NCI-H2196 (cell line): ENCODE measurements around the gene ENKD1.

ENCODE experiments used
- DNase-seq: peaks from one replicate; lab custom pipeline; 2025; ENCODE audit not compliant: unreplicated experiment; lab: John Stamatoyannopoulos, UW

Gene ENKD1

GRCh38 chr16:67664258-67664657, 2.3 kb downstream of the ENKD1 start:
- DNase-seq: no peak

DNA sequence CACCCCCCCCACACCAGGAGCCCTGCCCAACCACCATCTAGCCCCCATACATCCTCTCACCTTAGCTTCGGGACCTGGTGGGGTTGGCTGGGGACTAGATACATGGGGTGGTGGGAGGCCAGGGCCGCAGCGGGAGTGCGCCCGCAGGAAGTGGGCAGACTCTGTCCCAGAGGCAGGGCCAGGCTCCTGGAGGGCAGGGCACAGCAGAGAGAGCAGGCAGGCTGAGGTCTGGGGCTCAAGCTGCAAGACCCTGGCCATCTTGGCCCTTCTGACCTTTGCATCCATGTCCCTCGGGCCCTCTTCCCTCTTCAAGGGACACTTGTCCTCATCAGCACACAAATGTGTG, 2.7 kb downstream of the ENKD1 start:
- DNase-seq: no peak

DNA sequence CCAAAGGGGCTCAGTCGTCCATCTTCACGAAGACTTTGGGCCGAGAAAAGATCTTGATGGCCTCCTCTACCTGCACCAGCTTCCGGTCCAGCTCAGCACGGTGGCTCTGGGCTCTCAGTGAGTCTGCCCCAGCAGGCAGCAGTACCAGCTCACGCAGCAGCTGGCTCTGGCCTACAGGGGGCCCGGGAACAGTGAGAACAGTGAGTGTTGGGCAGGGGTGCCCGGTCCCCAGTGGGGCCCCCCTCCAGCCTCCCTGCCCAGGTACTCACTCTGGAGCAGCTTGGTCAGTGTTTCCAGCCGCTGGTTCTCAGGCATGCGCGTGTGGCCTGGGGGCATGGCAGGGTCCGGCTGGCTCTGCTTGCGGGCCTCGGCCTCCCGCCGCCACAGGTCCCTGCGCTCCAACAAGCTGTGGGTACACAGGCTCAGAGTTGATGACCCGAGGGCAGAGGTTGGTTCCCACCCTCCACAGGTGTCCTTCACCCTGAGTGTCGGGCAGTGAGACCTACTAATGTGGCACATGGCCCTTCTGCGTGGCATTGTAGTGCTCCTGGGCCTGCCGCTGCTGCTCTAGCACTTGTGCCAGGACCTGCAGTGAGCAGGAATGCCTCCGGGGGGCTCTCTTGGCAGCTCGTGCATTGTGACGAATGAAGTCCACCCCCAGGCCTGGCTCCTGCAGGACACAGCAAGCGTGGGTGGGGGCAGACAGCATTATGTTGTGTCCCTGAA, 3.2 kb downstream of the ENKD1 start:
- no peak for DNase-seq

DNA sequence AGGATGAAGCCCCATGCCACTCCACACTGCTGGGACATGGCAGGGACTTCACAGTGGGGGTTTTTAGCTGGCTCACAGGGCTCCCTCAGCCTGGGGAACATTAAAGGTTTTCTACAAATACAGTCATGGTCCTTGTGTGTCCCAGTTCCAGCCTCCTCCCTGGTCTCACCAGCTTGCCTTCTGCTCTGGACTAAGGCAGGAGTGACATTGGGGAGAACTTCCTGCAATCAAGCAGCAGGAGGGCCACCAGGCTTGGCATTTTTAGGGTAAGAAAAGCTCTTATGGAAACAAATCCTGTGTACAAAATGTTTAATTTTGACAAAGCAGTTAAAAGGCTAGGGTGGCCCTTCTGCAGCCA, 3.9 kb downstream of the ENKD1 start:
- no peak for DNase-seq

GRCh38 chr16:67661886-67662652, 4.5 kb downstream of the ENKD1 start:
- DNase-seq: no peak

DNA sequence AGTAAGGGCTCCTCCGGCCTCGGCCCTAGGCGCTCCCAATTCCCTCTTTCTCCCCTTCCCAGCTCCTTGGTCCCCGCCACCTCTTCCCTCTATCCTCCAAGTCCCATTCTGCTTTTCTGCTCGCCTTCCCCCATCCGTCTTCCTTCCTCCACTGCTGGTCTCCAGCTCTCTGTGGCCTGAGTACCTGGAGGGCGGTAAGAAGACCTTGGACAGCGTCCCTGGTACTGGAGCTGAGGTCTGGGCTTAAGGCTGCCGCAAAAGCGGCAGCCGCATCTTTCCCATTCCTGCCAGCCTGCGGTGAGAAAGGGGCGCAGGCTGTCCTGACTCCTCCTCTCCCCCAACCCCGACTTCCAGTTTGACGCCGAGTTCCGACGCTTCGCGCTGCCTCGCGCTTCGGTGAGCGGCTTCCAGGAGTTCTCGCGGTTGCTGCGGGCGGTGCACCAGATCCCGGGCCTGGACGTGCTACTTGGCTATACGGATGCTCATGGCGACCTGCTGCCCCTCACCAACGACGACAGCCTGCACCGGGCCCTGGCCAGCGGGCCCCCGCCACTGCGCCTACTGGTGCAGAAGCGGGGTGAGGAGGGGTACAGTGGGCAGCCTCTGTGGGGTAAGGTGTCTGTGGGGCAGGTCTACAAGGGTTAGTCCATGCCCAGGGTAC, 5.3 kb downstream of the ENKD1 start:
- no peak for DNase-seq

- DNase-seq: peak; percentile 93
Observed at GRCh38 chr16:67660564-67661028, 6.0 kb downstream of the ENKD1 start, which contains the start of gene PARD6A. PARD6A (plus strand) TSS chr16:67660960; CDS start chr16:67661039, 79 bp downstream.

GRCh38 chr16:67659675-67660563, 6.6 kb downstream of the ENKD1 start, which contains the start of gene ACD:
ACD (minus strand) TSS chr16:67660260; CDS start chr16:67660220, 40 bp downstream.
- DNase-seq: peak; percentile 85

DNA sequence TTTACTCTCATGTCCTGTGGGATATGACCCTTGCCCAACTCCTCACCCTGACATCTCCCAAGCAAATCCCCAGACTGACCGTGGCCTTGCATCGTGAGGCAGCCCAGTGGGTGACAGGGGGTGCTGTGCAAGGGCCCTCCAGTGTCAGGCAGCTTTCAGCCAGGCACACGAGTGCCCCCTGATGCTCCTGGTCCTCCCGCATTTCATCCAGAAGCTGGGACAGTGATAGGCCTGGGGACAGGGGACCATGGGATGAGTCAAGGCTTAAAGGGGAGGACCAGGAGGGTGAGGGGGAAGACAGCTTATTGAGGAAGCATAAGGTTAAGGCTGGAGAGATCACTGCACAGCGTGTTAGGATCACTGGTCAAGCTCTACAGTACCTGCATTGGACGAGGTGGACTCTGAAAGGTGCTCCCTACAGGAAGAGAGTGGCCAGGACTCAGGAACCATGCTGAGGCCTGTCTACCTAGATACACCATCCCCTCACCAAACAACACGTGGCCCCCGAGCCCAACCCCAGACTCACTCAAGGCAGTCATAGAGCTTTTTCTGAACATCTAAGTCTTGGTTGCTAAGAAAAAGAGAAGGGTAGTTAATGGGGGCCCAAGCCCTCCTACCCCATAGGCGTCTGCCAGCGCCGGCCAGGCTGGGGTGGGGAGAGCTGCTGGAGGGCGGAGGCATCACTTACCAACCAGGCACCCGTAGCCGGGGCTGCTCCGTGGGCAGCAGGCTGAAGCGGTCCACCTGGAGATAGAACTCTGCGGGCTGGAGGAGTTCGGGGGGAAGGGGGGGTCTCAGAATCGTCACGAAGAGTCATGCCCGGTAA, 7.5 kb downstream of the ENKD1 start:
- no peak for DNase-seq

DNA sequence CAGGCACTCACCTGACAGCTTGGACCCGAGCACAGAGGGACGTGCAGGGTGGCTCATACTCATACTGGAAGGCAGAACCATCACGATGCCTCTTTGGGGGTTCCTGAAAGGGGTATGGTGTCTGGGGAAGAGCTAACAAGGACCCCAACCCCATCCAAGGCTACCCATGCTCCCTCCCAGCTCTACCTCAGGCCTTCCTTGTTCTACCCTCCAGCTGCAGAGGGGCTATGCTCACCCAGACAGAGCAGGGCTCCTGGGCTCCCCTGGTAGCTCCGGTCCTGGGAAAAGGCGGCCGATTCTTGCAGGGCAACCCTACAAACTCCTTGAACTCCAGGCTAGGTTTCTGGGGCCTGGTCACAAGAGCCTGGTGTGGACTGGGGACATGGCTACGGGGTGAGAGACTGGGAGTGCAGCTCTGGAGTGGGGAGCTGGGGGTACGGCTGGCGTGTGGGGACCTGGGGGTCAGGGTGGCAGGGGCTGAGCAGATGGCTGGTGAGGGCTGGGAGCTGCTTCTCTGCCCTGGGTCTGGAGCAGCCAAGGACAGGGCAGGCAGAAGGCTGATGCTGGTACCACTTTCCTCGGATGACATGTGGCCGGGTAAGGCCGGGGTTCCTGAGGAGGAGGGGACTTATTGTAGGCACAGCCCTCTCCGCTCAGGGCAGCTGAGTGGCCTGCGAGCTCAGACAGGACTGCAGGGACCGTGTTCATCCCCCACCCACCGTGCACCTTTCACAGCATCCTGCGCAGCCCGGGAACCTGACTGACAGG, 8.6 kb downstream of the ENKD1 start:
- no peak for DNase-seq

GRCh38 chr16:67657017-67657608, 9.4 kb downstream of the ENKD1 start:
- DNase-seq: no peak

GRCh38 chr16:67656344-67657016, 10.1 kb downstream of the ENKD1 start:
- no peak for DNase-seq

DNA sequence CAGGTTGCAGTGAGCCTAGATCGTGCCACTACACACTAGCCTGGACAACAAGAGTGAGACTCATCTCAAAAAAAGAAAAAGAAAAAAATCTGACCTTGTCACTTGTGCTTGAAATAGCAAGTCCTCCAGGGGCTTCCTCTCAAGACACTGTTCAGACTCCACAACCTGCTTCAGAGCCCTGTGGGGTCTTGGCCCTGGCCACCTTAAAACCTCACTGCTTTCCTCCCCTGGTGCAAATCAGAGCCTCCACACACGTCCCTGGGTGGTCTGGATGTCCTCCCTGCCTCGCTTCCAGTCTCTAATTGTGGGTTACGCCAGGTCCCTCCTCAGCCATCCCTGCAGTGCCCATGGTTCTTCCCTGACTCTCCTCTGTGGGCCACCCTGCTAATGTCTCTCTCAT, 11.2 kb downstream of the ENKD1 start:
- DNase-seq: no peak

DNA sequence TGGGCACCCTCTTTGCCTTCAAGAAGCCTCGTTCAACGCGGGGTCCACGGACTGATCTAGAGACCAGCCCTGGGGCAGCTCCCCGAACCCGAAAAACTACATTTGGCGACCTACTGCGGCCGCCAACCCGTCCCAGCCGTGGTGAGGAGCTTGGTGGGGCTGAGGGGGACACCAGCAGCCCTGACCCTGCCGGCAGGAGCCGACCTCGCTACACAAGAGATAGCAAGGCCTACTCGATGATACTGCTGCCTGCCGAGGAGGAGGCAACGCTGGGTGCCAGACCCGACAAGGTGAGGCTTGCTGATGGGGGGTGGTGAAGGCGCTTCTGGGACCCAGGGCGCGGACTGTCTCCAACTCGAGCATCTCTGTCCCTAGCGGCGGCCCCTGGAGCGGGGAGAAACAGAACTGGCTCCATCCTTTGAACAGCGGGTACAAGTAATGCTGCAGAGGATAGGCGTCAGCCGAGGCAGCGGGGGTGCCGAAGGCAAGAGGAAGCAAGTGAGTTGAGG, 12.1 kb downstream of the ENKD1 start:
- DNase-seq: no peak

DNA sequence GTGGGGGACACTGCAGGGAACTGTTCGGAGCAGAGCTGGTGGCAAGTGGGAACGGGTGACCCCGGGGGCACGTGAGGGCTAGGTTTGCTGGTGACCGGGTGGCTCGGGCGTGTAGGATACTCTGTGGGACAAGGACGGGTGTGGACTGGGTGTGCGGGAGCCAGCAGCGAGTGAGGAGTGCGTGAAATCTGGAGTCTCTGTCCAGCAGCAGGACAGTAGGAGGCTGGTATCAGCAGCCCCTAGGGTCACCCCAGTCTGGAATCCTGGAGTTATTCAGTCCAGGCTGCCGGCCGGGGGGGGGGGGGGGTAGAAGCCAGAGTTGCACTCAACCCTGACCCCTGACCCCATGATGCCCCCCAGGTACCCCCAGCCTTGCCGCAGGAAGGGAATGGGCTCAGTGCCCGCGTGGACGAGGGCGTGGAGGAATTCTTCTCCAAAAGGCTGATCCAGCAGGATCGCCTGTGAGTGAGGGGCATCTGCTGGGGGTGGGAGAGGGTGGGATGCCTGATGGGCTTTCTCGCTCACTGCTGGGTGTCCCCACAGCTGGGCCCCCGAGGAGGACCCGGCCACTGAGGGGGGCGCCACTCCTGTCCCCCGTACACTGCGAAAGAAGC, 12.7 kb downstream of the ENKD1 start:
- DNase-seq: no peak

DNA sequence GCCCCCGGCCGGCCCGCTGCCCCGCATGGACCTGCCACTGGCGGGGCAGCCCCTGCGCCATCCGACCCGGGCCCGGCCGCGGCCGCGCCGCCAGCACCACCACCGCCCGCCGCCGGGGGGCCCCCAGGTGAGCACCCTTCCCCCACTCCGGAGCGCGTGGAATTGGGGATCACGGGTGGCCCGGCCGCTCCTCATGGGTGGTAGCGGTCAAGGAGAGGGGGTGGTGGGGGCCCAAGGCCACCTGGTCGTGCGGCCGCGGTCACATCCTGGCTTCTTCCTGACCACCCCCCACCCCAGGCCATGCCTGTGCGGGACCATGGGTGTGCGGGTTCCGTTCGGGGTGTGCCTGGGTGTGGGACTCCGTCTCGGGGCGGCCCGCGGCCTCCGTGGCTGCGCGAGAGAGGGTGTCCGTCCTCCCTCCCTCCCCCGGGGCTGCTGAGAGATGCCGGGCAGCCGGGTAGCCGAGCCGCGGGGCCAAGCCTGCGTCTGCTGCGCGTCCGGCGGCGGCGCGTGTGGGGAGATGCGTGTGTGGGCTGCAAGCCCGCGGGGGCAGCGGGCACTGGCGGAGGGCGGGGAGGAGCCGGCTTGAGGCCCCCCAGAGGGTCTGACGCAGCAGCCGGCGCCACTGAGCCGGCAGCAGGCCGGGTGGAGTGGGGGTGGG, 13.3 kb downstream of the ENKD1 start:
- no peak for DNase-seq

- DNase-seq: no peak
Observed at GRCh38 chr16:67652578-67653127, 13.9 kb downstream of the ENKD1 start.
